ENCODE measurements around the gene PTGFRN.

GRCh38 chr1:116951200-116951935, 41.7 kb downstream of the PTGFRN start:
- TF ChIP-seq, protein P1, sequence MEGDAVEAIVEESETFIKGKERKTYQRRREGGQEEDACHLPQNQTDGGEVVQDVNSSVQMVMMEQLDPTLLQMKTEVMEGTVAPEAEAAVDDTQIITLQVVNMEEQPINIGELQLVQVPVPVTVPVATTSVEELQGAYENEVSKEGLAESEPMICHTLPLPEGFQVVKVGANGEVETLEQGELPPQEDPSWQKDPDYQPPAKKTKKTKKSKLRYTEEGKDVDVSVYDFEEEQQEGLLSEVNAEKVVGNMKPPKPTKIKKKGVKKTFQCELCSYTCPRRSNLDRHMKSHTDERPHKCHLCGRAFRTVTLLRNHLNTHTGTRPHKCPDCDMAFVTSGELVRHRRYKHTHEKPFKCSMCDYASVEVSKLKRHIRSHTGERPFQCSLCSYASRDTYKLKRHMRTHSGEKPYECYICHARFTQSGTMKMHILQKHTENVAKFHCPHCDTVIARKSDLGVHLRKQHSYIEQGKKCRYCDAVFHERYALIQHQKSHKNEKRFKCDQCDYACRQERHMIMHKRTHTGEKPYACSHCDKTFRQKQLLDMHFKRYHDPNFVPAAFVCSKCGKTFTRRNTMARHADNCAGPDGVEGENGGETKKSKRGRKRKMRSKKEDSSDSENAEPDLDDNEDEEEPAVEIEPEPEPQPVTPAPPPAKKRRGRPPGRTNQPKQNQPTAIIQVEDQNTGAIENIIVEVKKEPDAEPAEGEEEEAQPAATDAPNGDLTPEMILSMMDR (IDR thresholded peaks at IDR 0.05; ENCODE audit: insufficient read depth, low read length, poor library complexity, severe bottlenecking) = no peak
- TF ChIP-seq EZH2phosphoT487 (conservative IDR thresholded peaks at IDR 0.05; ENCODE audit: low read length) = no peak
